Astrocyte of the spinal cord (primary cell): ENCODE measurements around the gene RPTOR.
A peak's percentile ranks its signal among the peaks of the same experiment; 100 is the strongest.

Experiments
- DNase-seq: peaks from one replicate; pipeline ENCODE4 v3.0.0; 2011; ENCODE audit warnings: low read depth, low spot score
- H3K4me3 ChIP-seq: 2 replicates; pipeline ENCODE4 v1.5.1; 2011; ENCODE audit warnings: low read depth, mild to moderate bottlenecking, low read length, moderate library complexity
- CTCF ChIP-seq: IDR thresholded peaks from 2 replicates; pipeline ENCODE4 v1.5.1; 2012; ENCODE audit warnings: low read depth, mild to moderate bottlenecking, low read length, inconsistent platforms
- in situ Hi-C: cut with HindIII; loops from 2 replicates; pipeline ENCODE4 v1.10.0; 2017; ENCODE audit warnings: low sequenced_read_pairs

RPTOR gene

GRCh38 chr17:80830020-80830780, 285.6 kb downstream of the RPTOR start:
- H3K4me3 ChIP-seq: no peak overlapping the region
- TF ChIP-seq CTCF: no peak
- in situ Hi-C loops: no loop called here
- DNase-seq: no peak

- no peak overlapping the region for H3K4me3 ChIP-seq
- DNase-seq: no peak
- TF ChIP-seq CTCF: no peak
- in situ Hi-C loops: no loop called here
These were observed 286.9 kb downstream of the RPTOR start for GRCh38 chr17:80831491-80831890.

- TF ChIP-seq CTCF: no peak
- in situ Hi-C loops: no loop called here
- peak; percentile 75 for DNase-seq
- H3K4me3 ChIP-seq: peak overlapping the region; percentile 39
These were observed 287.6 kb downstream of the RPTOR start for GRCh38 chr17:80832266-80832676.

GRCh38 chr17:80832888-80833583, 288.4 kb downstream of the RPTOR start:
- DNase-seq: peak; percentile 99
- no peak for TF ChIP-seq CTCF
- peak overlapping the region; percentile 39 for H3K4me3 ChIP-seq
- in situ Hi-C loops: no loop called here

GRCh38 chr17:80833952-80834892, 289.6 kb downstream of the RPTOR start:
- DNase-seq: peak; percentile 71
- TF ChIP-seq CTCF: no peak
- in situ Hi-C loops: no loop called here
- H3K4me3 ChIP-seq: no peak overlapping the region

GRCh38 chr17:80834893-80835275, 290.2 kb downstream of the RPTOR start:
- TF ChIP-seq CTCF: no peak
- in situ Hi-C loops: no loop called here

More at GRCh38 chr17:80834893-80835275, 290.2 kb downstream of the RPTOR start:
- DNase-seq: no peak
- H3K4me3 ChIP-seq: no peak overlapping the region
